Caco-2 (cell line): ENCODE data around the gene F2RL2. TPM values are rescaled to one million over a fixed set of nuclear protein-coding genes. Genes with fewer than 3 reads are reported as not detected.

Experiments
- BruUV-seq: library from RNA; stranded (reverse); fragments of 400-500 nt; replicated peaks from 2 replicates; lab custom pipeline; 2021; lab: Mats Ljungman, UMichigan
- CTCF ChIA-PET: fragments of 300-600 bp; sonication (Branson Sonifier 250); formaldehyde crosslinking; loops from one replicate; lab custom pipeline; 2022; ENCODE audit warnings: antibody characterized with exemption; lab: Charles Lee
- POLR2A ChIA-PET: fragments of 300-600 bp; sonication (Branson Sonifier 250); formaldehyde crosslinking; loops from one replicate; lab custom pipeline; 2022; ENCODE audit warnings: antibody characterized with exemption; lab: Charles Lee
- DNase-seq, 2 experiments: peaks; one replicate each; pipeline versions ENCODE4 v3.0.0 to v3.0.0-alpha.2; 2020 to 2022
- H3K27me3 ChIP-seq: replicated peaks from 2 replicates; pipeline ENCODE4 v1.6.0; 2011; ENCODE audit warnings: low read length; ENCODE audit not compliant: control insufficient read depth, insufficient read depth
- H3K36me3 ChIP-seq: 2 replicates; pipeline ENCODE4 v1.5.1; 2011; ENCODE audit warnings: low read length; ENCODE audit not compliant: control insufficient read depth, insufficient read depth
- H3K4me1 ChIP-seq: fragments of 250-450 bp; sonication (Bioruptor Pico); 2 replicates; pipeline ENCODE4 v1.5.1; 2020; ENCODE audit warnings: mild to moderate bottlenecking
- H3K4me3 ChIP-seq: 2 replicates; pipeline ENCODE4 v1.5.1; 2011; ENCODE audit warnings: low read depth, mild to moderate bottlenecking, control low read depth, low read length
- H3K9me3 ChIP-seq: fragments of 250-450 bp; sonication (Bioruptor Pico); 2 replicates; pipeline ENCODE4 v1.5.1; 2020; ENCODE audit warnings: mild to moderate bottlenecking, moderate library complexity
- H3K27ac Mint-ChIP-seq: one replicate; pipeline ENCODE4 v1.8.0; 2022; ENCODE audit warnings: mixed read lengths; ENCODE audit not compliant: unreplicated experiment
- H3K27me3 Mint-ChIP-seq: one replicate; pipeline ENCODE4 v1.8.0; 2022; ENCODE audit warnings: mixed read lengths; ENCODE audit not compliant: insufficient read depth, unreplicated experiment
- H3K36me3 Mint-ChIP-seq: one replicate; pipeline ENCODE4 v1.8.0; 2022; ENCODE audit warnings: mild to moderate bottlenecking, mixed read lengths; ENCODE audit not compliant: insufficient read depth, unreplicated experiment
- H3K4me1 Mint-ChIP-seq: one replicate; pipeline ENCODE4 v1.8.0; 2022; ENCODE audit warnings: low read depth, mixed read lengths; ENCODE audit not compliant: unreplicated experiment
- H3K4me3 Mint-ChIP-seq: one replicate; pipeline ENCODE4 v1.8.0; 2022; ENCODE audit warnings: mild to moderate bottlenecking, moderate library complexity, mixed read lengths; ENCODE audit not compliant: unreplicated experiment
- H3K9me3 Mint-ChIP-seq: one replicate; pipeline ENCODE4 v1.8.0; 2022; ENCODE audit warnings: mixed read lengths; ENCODE audit not compliant: unreplicated experiment
- intact Hi-C: fragments of 100-400 bp; cut with micrococcal nuclease; formaldehyde crosslinking; loops from one replicate; pipeline ENCODE4 v1.10.0; 2022; ENCODE audit not compliant: unreplicated experiment
- total RNA-seq: library from RNA; stranded (reverse); gene quantifications from 2 replicates; pipeline ENCODE4 v1.2.3, GENCODE V29; 2022
- TF ChIP-seq, protein P1 (sequence below), 2 experiments: fragments of 200-600 bp in 1 of 2; IDR thresholded peaks; 1 replicate in 1 of 2; 2 replicates in 1 of 2; pipeline versions ENCODE4 v1.5.1 to v1.8.0; 2011 to 2022; ENCODE audit warnings: antibody characterized with exemption in 1 of 2, control low read depth in 1 of 2, inconsistent platforms in 1 of 2, low read depth in 1 of 2, low read length in 1 of 2, mild to moderate bottlenecking in 1 of 2, moderate library complexity in 1 of 2; ENCODE audit not compliant: insufficient read depth in 1 of 2, severe bottlenecking in 1 of 2, unreplicated experiment in 1 of 2

F2RL2 gene
- total RNA-seq, 1 experiment from 2014 or later, result not detected

DNA sequence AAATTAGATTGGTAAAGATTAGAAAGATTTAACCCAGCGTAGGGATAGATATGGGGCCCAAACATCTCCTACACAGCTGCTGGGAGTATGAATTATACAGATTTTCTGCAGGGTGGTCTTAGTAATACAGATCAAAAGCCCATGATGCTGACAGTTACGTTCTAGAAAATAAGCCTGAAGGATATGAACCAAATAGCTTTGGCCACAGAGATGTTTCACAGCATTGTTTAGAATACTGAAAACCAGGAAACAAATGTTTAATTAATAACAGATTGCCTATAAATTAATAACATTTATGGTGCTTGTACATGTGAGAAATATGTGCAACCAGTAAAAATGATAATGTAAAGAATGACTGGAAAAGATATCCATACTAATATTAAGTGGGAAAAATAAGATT, 24.7 kb downstream of the F2RL2 start:
- no peaks in the 10 kb centered on the region for H3K9me3 Mint-ChIP-seq
- TF ChIP-seq, protein P1, sequence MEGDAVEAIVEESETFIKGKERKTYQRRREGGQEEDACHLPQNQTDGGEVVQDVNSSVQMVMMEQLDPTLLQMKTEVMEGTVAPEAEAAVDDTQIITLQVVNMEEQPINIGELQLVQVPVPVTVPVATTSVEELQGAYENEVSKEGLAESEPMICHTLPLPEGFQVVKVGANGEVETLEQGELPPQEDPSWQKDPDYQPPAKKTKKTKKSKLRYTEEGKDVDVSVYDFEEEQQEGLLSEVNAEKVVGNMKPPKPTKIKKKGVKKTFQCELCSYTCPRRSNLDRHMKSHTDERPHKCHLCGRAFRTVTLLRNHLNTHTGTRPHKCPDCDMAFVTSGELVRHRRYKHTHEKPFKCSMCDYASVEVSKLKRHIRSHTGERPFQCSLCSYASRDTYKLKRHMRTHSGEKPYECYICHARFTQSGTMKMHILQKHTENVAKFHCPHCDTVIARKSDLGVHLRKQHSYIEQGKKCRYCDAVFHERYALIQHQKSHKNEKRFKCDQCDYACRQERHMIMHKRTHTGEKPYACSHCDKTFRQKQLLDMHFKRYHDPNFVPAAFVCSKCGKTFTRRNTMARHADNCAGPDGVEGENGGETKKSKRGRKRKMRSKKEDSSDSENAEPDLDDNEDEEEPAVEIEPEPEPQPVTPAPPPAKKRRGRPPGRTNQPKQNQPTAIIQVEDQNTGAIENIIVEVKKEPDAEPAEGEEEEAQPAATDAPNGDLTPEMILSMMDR (IDR thresholded peaks at IDR 0.05; ENCODE audit: insufficient read depth in 1 of 2, low read depth in 1 of 2, low read length in 1 of 2, severe bottlenecking in 1 of 2, unreplicated experiment in 1 of 2), result no peak
- Histone ChIP-seq H3K36me3 (no peaks in the 10 kb centered on the region), H3K4me3 (no peak overlapping the region), H3K27me3 (no peaks in the 10 kb centered on the region), H3K9me3 (no peaks in the 10 kb centered on the region), H3K4me1 (no peaks in the 10 kb centered on the region)
- no peak overlapping the region for H3K27ac Mint-ChIP-seq
- no TSS peak for BruUV-seq
- ChIA-PET POLR2A (no interaction called here), CTCF (no interaction called here)
- H3K4me1 Mint-ChIP-seq, result no peaks in the 10 kb centered on the region
- DNase-seq, result no peak
- intact Hi-C loops, result no loop called here
- H3K27me3 Mint-ChIP-seq, result no peaks in the 10 kb centered on the region
- peaks cover 62% of the 10 kb centered on the region for H3K36me3 Mint-ChIP-seq
- no peak overlapping the region for H3K4me3 Mint-ChIP-seq

DNA sequence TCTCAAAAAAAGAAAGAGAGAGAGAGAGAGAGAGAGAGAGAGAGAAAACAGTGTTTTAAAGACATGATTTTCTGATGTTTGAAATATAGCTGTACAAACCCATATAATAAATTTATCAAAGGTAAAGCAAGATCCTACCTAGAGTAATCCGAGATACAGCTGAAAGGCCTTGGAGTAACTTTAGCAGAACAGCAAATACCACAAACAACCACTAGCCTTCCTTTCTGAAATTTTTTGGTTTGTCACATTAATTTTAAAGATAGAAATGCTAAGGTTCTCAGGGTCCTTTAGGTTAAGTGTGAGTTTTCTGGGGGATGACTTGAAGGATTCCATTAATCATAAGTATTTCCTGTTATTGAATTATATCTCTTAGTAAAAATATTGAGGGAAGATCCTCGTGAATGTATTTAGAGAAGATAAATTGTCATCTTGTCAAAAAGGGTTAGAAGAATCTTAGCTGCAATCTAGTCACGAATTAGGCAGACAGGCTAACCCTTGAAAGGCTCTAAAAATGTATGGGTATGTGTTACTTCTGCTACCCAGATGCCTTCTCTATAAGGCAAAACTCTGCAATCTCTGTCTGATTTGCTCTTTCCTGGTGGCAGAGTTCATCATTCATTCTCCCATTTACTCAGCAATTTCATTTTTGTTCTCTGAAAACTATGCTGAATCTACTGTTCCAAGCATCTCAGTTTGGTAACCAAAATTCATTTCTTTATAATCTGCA, 27.3 kb downstream of the F2RL2 start:
- no peak overlapping the region for H3K4me3 ChIP-seq
- H3K4me1 Mint-ChIP-seq, result no peaks in the 10 kb centered on the region
- no peaks in the 10 kb centered on the region for H3K27me3 Mint-ChIP-seq
- DNase-seq, result no peak
- intact Hi-C loops, result no loop called here
- H3K36me3 Mint-ChIP-seq, result peaks cover 57% of the 10 kb centered on the region
- H3K36me3 ChIP-seq, result no peaks in the 10 kb centered on the region; the same call in 1 of the 2 replicates
- no peak overlapping the region for H3K4me3 Mint-ChIP-seq
- ChIA-PET CTCF (no interaction called here), POLR2A (no interaction called here)
- no peak overlapping the region for H3K27ac Mint-ChIP-seq
- no peaks in the 10 kb centered on the region for H3K9me3 ChIP-seq
- BruUV-seq, result no TSS peak
- TF ChIP-seq, protein P1 (IDR thresholded peaks at IDR 0.05; ENCODE audit: insufficient read depth in 1 of 2, low read depth in 1 of 2, low read length in 1 of 2, severe bottlenecking in 1 of 2, unreplicated experiment in 1 of 2), result no peak
- no peaks in the 10 kb centered on the region for H3K4me1 ChIP-seq
- H3K9me3 Mint-ChIP-seq, result no peaks in the 10 kb centered on the region
- no peaks in the 10 kb centered on the region for H3K27me3 ChIP-seq

GRCh38 chr5:76594107-76594506, 29.1 kb downstream of the F2RL2 start:
- TF ChIP-seq, protein P1 (IDR thresholded peaks at IDR 0.05; ENCODE audit: insufficient read depth in 1 of 2, low read depth in 1 of 2, low read length in 1 of 2, severe bottlenecking in 1 of 2, unreplicated experiment in 1 of 2), result no peak
- Mint-ChIP-seq H3K27ac (no peak overlapping the region), H3K4me3 (no peak overlapping the region), H3K9me3 (no peaks in the 10 kb centered on the region), H3K36me3 (peaks cover 56% of the 10 kb centered on the region), H3K27me3 (no peaks in the 10 kb centered on the region), H3K4me1 (no peaks in the 10 kb centered on the region)
- no peak for DNase-seq
- H3K4me1 ChIP-seq, result no peaks in the 10 kb centered on the region
- CTCF ChIA-PET, result interaction anchor here (0.6 kb wide), 1 partner anchor 13 kb away, joined by 4 read pairs; no protein-coding TSS in a partner anchor
- no peaks in the 10 kb centered on the region; the same call in 1 of the 2 replicates for H3K36me3 ChIP-seq
- H3K9me3 ChIP-seq, result no peaks in the 10 kb centered on the region
- no peaks in the 10 kb centered on the region for H3K27me3 ChIP-seq
- BruUV-seq, result no TSS peak
- intact Hi-C loops, result no loop called here
- H3K4me3 ChIP-seq, result no peak overlapping the region
- POLR2A ChIA-PET, result no interaction called here
